ENCODE measurements around the gene SASH3.

The SASH3 gene

GRCh38 chrX:129808829-129809796 lies 29.4 kb downstream of the SASH3 start:
- DNase-seq (ENCODE audit: low read depth, low spot score), result no peak

GRCh38 chrX:129813662-129814368 lies 34.1 kb downstream of the SASH3 start:
- DNase-seq (ENCODE audit: low read depth, low spot score), result no peak

DNA sequence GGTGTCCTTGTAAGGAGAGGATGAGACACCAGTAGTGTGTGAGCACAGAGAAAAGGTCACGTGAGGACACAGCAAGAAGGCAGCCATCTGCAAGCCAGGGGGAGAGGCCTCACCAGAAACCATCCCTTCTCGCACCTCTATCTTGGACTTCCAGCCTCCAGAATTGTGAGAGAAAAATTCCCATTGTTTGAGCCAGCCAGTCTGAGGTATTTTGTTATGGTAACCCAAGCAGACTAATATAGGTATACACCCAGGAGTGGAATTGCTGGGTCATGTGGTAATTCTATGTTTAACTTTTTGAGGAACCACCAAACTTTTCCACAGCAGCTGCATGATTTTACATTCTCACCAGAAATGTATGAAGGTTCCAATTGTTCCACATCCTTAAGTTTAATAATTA lies 38.4 kb downstream of the SASH3 start:
- no peak for DNase-seq (ENCODE audit: low read depth, low spot score)

- no peak for DNase-seq (ENCODE audit: low read depth, low spot score)
Observed at GRCh38 chrX:129823115-129823514, 43.4 kb downstream of the SASH3 start.

- no peak for DNase-seq (ENCODE audit: low read depth, low spot score)
Observed at GRCh38 chrX:129823522-129823921, 43.8 kb downstream of the SASH3 start.

- DNase-seq (ENCODE audit: low read depth, low spot score), result no peak
Observed at GRCh38 chrX:129824620-129825019, 44.9 kb downstream of the SASH3 start.

- DNase-seq (ENCODE audit: low read depth, low spot score), result no peak
Observed at GRCh38 chrX:129825746-129826505, 46.2 kb downstream of the SASH3 start.

GRCh38 chrX:129830494-129830893 lies 50.7 kb downstream of the SASH3 start:
- DNase-seq (ENCODE audit: low read depth, low spot score), result no peak

DNA sequence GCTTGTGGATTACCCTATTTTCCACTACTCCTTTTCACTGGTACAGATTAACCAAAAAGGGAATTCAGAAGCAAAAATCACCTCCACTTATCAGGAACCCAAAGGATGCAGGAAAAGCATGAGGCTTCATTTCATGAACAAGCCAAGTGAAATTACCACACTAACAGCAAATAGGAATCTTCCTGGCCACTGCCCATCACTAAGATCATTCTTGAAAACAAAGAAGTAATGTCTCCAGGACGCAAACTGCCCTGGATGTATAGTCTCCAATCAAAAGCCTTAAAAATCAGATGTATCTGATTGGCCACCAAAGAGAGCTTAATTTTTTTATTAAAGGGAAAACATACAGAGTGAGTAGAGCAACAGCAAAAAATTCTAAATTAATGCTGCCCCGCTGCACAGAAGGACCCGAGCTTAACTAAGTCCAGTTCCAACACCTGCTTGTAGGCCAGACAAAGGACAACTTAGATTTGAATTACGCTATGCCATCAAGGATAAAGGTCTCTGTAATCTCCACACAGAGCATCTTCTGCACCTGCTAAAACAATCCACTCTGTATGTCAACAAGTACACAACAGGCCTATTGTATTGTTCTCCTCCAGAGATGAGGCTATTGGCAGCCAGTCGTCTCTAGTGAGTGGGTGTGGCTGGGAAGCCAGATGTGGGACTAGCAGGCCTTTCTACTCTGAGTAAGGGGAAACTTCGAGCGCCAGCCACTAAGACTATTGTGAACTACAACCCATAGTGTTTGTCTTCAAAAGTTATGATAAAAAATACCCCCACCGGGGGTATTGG lies 51.5 kb downstream of the SASH3 start:
- no peak for DNase-seq (ENCODE audit: low read depth, low spot score)

- DNase-seq (ENCODE audit: low read depth, low spot score), result no peak
Observed at GRCh38 chrX:129833153-129833990, 53.6 kb downstream of the SASH3 start.

DNA sequence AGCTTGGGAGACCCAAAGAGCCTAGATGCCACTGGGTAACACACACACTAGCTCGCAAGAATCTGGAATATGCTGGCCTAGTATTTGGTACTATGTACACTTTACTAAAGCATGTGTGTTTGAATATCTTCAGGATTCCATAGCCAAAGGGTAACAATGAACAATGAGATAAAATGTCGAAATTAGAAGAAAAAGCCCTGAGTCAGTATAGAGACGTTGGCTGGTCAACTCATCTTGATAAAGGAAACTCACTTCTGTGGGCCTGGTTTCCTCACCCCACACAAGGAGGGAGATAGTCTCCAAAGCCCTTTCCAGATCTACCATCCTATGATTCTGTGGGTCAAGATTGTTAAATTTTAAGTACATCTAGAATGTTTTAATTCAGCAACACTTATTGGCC lies 57.1 kb downstream of the SASH3 start:
- DNase-seq (ENCODE audit: low read depth, low spot score), result no peak

DNA sequence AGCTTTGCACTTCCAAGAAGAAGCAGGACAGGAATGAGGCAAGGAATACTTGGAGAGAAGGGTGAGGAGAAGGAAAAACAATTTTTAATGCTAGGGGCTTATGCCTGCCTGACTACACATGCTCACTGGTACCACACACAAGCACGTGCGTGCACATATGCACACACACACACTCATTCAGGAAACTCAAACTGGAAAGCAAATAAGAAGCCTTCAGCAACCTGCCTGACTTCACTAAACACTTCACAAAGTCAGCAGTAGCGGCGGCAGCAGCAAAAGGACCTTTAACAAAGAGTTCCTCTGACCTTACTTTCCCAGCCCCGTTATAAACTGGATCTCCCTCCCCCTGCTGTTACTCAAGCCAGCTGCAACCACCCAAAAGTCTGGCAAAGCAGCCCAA lies 60.6 kb downstream of the SASH3 start:
- DNase-seq (ENCODE audit: low read depth, low spot score), result no peak

GRCh38 chrX:129842510-129843208 lies 62.9 kb downstream of the SASH3 start:
- DNase-seq (ENCODE audit: low read depth, low spot score), result no peak

GRCh38 chrX:129843209-129843458 lies 63.4 kb downstream of the SASH3 start:
- DNase-seq (ENCODE audit: low read depth, low spot score), result no peak

- DNase-seq (ENCODE audit: low read depth, low spot score), result peak; percentile 72
Observed at GRCh38 chrX:129843459-129844306, 63.9 kb downstream of the SASH3 start, which contains the start of gene ZDHHC9. ZDHHC9 (minus strand) TSS chrX:129843886; CDS start chrX:129841945, 1,941 bp downstream.

Data from activated naive CD8-positive, alpha-beta T cell treated with anti-CD3 and anti-CD28 coated beads, Interleukin-2, amount 50 U/mL, for 16 hours (primary cell).